Activated naive CD8-positive, alpha-beta T cell (primary cell): ENCODE results near the gene NR5A1.

Experiments
- H3K27ac Mint-ChIP-seq: one replicate; pipeline ENCODE4 v1.8.0; 2021; ENCODE audit warnings: mixed read lengths
- H3K27me3 Mint-ChIP-seq: one replicate; pipeline ENCODE4 v1.8.0; 2021; ENCODE audit warnings: mixed read lengths
- H3K36me3 Mint-ChIP-seq: one replicate; pipeline ENCODE4 v1.8.0; 2021; ENCODE audit warnings: mixed read lengths
- H3K4me1 Mint-ChIP-seq: one replicate; pipeline ENCODE4 v1.8.0; 2021; ENCODE audit warnings: low read depth, mixed read lengths
- H3K4me3 Mint-ChIP-seq: one replicate; pipeline ENCODE4 v1.8.0; 2021; ENCODE audit warnings: mild to moderate bottlenecking, mixed read lengths
- H3K9me3 Mint-ChIP-seq: one replicate; pipeline ENCODE4 v1.8.0; 2021; ENCODE audit warnings: low read depth, mixed read lengths

Gene NR5A1

DNA sequence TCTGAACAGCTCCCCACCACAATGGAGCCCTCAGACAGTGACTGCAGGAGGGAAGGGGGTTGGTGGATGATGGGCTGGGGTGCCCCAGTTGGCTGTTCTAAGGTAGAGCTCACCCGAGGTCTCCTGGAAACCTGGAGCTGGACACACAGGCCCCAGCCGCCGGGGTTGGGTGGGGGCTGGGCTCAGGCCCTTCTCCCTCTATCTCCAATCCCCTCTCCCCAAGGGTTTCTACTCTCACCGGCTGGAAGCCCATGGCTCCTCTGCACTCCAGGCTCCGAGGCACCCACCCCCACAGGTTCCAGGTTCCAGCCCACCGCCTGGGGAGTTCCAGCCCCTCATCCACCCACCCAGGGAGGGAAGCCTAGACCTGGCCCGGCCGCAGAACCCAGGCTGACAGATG is 766 bp downstream of the NR5A1 start:
- Mint-ChIP-seq H3K4me3 (no peak overlapping the region), H3K27me3 (peaks cover 10% of the 10 kb centered on the region), H3K9me3 (no peaks in the 10 kb centered on the region), H3K27ac (no peak overlapping the region), H3K36me3 (no peaks in the 10 kb centered on the region), H3K4me1 (peaks cover 6% of the 10 kb centered on the region)

DNA sequence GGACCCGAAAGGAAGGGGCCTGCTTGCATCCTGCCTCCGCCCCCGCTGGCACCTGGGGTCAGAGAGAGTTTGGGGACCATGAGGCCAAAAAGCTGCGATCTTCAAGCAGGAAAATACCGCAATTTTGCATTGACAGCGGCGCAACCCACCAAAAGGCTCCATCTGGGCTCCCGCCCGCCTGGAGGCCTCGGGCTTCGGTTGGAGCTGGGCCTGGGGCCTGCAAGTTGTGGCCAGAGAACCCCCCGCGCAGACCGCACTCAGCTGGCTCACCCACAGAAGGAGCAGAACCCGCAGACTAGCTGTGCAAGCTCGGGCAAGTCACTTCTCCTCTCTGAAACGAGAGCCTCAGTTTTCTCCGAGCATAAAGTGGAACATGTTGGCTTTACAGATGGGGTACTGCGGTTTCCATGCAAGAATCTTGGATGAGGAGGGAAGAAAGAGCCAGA is 1.3 kb downstream of the NR5A1 start:
- peaks cover 6% of the 10 kb centered on the region for H3K4me1 Mint-ChIP-seq
- no peaks in the 10 kb centered on the region for H3K9me3 Mint-ChIP-seq
- H3K4me3 Mint-ChIP-seq: no peak overlapping the region
- peaks cover 10% of the 10 kb centered on the region for H3K27me3 Mint-ChIP-seq
- no peak overlapping the region for H3K27ac Mint-ChIP-seq
- H3K36me3 Mint-ChIP-seq: no peaks in the 10 kb centered on the region

DNA sequence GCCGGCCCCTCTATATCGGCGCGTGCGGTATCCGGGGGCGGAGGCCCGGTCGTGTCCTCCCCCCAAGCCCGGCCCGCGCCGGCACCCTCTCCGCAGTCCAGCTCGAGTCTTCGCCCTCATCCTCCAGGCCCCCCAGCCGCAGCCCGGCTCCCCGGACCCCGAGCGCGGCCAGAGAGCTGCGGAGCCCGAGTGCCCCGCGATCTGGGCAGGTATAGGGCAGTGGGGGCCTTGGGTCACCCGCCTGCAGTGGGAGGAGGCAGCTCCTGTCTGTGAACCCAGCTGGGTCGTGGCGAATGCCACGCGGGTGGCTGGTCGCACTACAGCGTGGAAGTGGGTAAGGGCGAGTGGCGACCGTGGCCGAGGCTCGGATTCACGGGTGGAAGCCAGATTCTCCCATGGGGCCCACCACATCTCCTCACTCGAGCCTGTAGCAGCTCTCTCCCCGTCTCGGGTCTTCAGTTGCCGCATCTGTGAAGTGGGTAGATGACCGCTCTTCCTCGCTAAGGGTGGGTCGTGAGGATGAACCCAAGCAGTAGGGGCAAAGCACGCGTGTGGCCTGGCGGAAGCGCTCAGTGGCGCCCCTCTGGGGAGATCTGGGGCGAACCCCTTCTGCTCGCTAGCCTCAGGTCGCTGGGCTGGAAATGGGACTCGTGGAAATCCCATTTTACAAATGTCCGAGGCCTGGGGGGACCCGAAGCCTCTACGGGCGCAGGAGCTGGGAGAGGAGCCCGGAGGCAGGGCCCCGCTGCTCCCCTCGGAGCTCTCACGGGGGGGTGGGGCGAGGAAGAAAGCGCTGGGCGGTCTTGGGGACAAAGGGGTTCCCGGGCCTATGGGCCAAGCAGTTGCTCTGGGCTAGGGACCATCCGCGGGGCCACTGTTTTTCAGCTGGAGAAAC is 1.9 kb downstream of the NR5A1 start:
- Mint-ChIP-seq H3K27ac (no peak overlapping the region), H3K27me3 (peaks cover 12% of the 10 kb centered on the region), H3K4me3 (peak overlapping the region; percentile 57), H3K36me3 (no peaks in the 10 kb centered on the region), H3K9me3 (no peaks in the 10 kb centered on the region), H3K4me1 (peaks cover 7% of the 10 kb centered on the region)

DNA sequence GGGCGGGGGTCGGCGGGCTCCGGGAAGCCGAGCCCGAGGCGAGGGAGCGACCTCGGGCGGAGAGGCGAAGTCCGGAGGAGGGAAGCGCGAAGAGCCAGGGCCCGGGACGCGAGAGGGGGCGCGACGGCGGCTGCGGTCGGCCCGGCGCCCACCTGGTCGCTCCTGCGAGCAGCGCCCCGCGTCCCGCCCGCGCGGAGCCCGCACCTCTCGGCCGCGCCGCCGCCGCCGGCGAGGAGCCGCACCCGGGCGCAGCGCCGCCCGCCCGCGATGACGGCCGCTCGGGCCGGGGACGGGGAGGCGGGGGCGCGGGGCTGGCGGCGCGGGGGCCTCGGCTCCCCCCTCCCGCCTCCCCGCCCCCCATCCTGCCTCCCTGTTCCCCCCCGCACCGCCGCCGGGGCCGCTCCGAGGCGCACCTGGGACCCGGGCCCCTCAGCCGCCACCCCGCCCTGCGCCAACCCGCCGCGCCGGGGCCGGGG is 2.6 kb downstream of the NR5A1 start:
- H3K27ac Mint-ChIP-seq: no peak overlapping the region
- H3K27me3 Mint-ChIP-seq: peaks cover 12% of the 10 kb centered on the region
- peaks cover 9% of the 10 kb centered on the region for H3K4me1 Mint-ChIP-seq
- H3K9me3 Mint-ChIP-seq: no peaks in the 10 kb centered on the region
- no peaks in the 10 kb centered on the region for H3K36me3 Mint-ChIP-seq
- no peak overlapping the region for H3K4me3 Mint-ChIP-seq

DNA sequence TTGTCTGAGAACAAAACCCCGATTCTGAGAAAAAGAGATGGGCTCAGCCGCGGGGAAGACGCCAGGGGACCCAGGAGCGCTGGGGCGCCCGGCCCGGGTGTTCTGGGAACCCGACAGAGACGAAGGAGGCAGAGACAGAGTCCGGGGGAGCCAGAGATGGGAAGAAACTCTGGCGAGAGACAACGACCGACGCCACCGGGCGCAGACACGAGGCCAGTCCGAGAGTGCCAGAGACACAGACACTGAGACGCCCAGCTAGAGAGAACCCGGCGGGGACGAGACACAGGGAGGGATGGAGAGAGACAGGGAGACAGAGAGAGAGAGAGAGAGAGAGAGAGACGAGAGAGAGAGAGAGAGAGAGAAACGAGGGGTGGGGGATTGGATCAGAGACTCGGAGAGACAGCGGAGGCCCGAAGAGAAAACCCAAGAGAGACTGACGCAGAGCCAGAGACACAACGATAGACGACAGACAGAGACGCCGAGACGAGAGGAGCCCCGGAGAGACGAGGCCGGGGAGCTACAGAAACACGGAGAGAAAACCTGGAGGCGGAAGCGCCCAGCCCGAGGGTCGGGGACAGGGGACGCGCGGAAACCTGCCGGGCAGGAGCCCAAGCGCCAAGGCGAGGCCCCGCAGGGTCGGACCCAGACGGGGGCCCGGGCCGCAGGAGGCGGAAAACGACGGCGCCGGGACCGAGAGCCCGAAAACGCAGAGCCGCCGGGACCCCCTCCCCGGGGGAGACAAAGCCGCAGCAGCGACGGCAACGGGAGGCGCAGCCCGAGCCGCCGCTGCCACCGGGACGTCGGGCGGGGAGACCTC is 3.3 kb downstream of the NR5A1 start:
- Mint-ChIP-seq H3K27me3 (peaks cover 12% of the 10 kb centered on the region), H3K27ac (no peak overlapping the region), H3K4me3 (peak overlapping the region; percentile 86)

DNA sequence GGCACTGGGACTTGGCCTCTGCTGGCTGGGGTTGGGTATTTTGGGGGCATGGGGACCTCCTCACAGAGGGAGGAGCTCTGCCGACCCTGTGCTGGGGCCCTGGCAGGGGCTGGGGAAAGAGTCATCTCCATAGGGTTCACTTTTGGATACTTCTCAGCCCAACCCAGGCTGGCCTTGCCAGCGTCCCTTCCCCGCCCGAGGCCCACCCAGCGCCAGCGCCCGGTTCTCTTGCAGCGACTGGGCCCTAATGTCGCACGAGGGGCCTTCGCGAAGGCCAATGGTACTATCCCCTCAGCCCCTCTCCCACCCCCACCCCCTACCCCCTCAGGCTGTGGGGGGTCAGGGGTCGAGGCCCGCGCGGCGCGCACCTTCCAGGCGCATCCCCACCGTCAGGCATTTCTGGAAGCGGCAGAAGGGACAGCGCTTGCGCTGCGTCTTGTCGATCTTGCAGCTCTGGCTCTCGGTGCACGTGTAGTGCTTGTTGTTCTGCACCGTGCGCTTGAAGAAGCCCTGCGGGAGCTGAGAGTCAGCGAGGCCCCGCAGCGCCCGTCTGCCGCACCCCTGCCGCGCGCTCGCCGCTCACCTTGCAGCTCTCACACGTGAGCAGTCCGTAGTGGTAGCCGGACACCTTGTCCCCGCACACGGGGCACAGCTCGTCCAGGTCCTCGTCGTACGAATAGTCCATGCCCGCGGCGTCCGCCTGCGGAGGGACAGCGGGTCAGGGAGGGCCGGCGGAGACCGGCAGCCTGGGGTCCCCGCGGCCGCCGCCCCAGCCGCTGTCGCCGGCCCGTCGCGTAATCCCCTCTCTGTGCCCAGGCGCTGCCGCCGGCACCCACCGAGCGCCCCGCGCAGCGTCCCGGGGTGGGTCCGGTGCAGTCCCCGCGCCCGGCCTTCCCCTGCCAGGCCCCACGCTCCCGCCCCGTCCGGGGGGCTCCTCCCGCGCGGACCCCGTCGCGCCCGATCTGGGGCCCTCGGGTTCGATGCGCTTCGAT is 4.2 kb downstream of the NR5A1 start:
- H3K27me3 Mint-ChIP-seq: peaks cover 12% of the 10 kb centered on the region
- H3K9me3 Mint-ChIP-seq: no peaks in the 10 kb centered on the region
- H3K4me1 Mint-ChIP-seq: peaks cover 9% of the 10 kb centered on the region
- no peak overlapping the region for H3K27ac Mint-ChIP-seq
- no peaks in the 10 kb centered on the region for H3K36me3 Mint-ChIP-seq
- H3K4me3 Mint-ChIP-seq: no peak overlapping the region

More for the DNA sequence above, 3.3 kb downstream of the NR5A1 start:
- Mint-ChIP-seq H3K9me3 (no peaks in the 10 kb centered on the region), H3K36me3 (no peaks in the 10 kb centered on the region), H3K4me1 (peaks cover 9% of the 10 kb centered on the region)

DNA sequence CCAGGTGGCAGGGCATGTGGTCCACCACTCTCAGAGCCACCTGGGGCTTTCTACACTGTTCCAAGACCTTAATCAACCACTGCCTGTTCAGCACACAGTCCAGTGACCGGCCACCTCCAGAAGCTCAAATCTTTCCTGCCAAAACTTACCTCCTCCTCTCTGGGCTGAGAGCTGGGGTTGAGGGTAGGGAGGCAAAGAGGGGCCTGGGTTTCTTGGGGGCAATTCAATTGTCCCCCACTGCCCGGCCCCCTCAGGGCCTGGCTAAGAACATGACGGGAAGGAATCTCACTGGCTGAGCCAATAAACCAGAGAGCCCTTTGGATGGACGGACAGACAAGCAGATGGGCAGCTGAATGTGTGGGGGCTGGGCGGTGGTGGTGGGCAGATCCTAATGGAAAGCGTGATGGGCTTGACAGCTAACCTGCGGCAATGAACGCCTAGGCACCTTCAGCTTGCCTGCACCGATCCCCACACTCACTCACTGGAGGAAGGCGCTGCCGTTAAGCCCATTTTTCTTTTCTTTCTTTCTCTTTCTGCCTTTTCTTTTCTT is 5.4 kb downstream of the NR5A1 start:
- peaks cover 12% of the 10 kb centered on the region for H3K27me3 Mint-ChIP-seq
- no peak overlapping the region for H3K27ac Mint-ChIP-seq
- no peaks in the 10 kb centered on the region for H3K36me3 Mint-ChIP-seq
- no peaks in the 10 kb centered on the region for H3K9me3 Mint-ChIP-seq
- H3K4me1 Mint-ChIP-seq: peaks cover 20% of the 10 kb centered on the region
- H3K4me3 Mint-ChIP-seq: no peak overlapping the region

DNA sequence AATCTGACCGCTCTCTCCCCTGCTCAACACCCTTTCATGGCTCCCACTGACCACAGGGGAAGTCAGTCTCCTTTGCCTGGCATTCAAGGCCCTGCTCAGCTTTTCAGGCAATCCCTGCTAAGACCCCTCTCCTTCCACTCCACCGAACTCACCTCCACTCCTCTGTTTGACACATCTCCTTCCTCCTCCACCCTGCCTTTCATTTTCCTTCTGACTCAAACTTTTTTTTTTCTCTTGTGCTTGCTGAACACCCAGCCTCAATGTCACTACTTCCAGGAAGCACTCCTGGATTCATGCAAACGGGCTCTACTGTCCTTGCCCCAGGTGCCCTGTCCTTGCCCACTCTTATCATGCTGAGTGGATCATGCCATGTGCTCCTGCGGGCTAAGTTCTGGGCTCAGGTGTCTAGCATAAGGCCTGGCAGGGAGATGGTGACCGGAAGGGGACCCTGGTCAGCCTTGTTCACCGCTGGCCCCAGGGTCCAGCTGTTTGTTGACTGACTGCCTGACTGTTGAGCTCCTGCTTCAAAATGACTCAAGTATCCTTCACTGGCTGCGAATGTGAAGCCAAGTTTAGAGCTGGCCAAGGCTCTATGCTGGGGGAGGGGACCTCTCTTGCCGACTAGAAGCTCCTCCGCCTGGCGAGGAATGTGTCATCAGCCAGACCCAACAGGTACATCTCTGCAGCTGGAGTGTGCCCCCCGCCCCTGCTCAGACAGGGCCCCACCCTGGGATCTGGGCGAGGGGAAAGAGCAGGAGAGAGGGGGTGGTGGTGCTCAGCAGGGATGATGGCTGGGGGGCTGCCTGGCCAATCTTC is 6.2 kb downstream of the NR5A1 start:
- Mint-ChIP-seq H3K4me1 (peaks cover 24% of the 10 kb centered on the region), H3K27me3 (peaks cover 9% of the 10 kb centered on the region), H3K9me3 (no peaks in the 10 kb centered on the region), H3K36me3 (no peaks in the 10 kb centered on the region), H3K4me3 (no peak overlapping the region), H3K27ac (no peak overlapping the region)

DNA sequence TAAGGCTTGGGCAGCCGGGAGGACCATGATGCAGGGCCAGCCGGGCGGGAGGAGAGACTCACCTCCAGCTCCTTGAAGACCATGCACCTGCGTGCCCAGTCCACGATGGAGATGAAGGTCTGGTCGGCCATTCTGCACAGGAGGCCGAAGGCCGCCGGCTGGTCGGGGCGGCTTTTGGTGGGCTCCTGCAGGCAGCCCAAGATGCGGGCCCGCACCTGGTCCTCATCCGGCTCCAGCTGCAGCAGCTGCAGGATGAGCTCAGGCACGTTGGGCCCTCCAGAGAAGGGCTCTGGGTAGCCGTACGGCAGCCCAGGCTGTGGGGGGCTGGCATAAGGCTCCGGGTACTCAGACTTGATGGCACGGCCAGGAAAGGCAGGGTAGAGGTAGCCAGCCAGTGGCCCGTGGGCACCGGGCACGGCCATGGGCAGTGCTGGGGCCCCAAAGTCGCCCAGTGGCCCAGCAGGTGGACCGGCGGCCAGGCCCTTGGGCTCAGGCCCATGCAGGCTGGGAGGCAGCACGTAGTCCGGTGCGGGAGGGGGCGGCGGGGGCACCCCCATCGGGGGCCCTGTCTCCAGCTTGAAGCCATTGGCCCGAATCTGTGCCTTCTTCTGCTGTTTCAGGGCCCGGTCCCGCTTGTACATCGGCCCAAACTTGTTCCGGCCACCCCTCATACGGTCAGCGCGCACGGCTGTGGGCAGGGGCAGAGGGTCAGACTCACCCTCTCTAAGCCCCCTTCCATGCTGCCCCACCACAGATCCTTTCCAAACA is 7.0 kb downstream of the NR5A1 start:
- Mint-ChIP-seq H3K27ac (no peak overlapping the region), H3K27me3 (peaks cover 6% of the 10 kb centered on the region), H3K4me1 (peaks cover 28% of the 10 kb centered on the region), H3K9me3 (no peaks in the 10 kb centered on the region), H3K4me3 (no peak overlapping the region), H3K36me3 (no peaks in the 10 kb centered on the region)

DNA sequence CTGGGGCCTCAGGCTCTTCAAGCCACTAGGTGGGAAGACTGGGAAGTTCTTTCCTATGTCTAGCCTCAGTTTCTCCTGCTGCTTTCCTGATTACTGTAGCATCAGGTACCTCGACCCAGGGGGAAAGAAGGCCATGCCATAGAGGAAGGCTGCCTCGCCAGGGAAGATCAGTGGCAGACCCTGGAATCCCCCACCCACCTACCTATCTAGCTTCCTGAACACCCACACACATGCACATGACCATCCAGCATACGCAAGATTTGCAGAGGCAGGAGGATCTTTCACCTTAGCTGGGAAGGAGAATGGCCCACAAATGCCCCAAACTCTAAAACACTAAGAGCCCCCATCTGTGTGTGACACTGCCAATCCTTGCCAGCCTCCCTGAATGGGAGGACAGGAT is 8.0 kb downstream of the NR5A1 start:
- Mint-ChIP-seq H3K9me3 (no peaks in the 10 kb centered on the region), H3K4me1 (peaks cover 30% of the 10 kb centered on the region), H3K27me3 (peaks cover 6% of the 10 kb centered on the region), H3K36me3 (no peaks in the 10 kb centered on the region), H3K4me3 (no peak overlapping the region), H3K27ac (no peak overlapping the region)

DNA sequence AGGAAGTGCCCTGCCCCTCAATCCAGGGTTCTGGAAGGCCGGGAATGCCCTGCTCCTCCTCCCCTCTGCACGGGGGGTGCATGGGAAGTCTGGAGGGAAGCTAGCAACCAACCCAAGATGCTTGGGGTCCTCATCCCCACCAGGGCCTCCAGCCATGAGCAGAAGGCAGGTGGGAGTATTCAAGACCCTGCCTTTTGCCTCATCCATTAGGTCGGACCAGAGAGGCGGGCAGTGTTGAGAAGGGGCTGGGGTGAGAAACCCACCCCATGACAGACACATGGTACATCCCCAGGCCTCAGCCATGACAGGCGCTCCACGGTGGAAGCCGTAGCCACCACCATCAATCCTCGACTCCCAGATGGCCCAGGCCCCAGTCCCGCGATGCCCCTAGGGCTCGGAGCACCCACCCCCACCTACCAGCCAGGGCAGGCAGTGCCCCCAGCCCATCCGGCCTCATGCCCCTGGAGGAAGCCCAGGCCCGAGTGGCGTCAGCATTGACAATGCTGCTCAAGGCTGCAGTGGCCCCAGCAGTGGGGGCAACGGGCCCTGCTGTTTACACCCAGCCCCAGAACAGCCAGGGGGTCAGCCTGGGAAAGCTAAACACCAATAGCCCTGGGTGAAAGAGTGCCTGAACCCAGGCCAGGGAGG is 8.6 kb downstream of the NR5A1 start:
- H3K27ac Mint-ChIP-seq: no peak overlapping the region
- peaks cover 2% of the 10 kb centered on the region for H3K27me3 Mint-ChIP-seq
- no peak overlapping the region for H3K4me3 Mint-ChIP-seq
- no peaks in the 10 kb centered on the region for H3K9me3 Mint-ChIP-seq
- peaks cover 27% of the 10 kb centered on the region for H3K4me1 Mint-ChIP-seq
- H3K36me3 Mint-ChIP-seq: no peaks in the 10 kb centered on the region

DNA sequence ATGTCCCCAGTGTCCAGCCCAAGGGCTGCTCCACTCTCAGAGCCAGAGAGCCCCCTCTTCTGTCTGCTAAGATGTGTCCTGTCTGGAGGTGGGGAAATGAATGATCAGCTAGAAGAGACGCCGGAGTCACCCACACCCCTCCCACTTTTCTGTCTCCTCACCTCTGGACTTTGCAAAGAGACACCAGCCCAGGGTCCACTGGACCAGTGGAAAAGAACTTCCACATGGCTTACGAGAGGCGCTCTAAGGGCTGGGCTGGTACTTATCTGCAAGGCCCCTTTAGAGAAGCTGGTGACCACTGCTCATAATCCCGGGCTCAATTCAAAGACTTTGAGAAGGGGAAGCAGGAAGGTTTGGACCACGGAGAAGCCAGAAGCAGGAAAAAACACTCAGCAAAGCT is 9.2 kb downstream of the NR5A1 start:
- Mint-ChIP-seq H3K36me3 (no peaks in the 10 kb centered on the region), H3K9me3 (no peaks in the 10 kb centered on the region), H3K4me1 (peaks cover 27% of the 10 kb centered on the region), H3K4me3 (no peak overlapping the region), H3K27ac (no peak overlapping the region), H3K27me3 (peaks cover 2% of the 10 kb centered on the region)
